Fibroblast of mammary gland (primary cell): ENCODE data around the gene HDAC11.

Experiments used
- DNase-seq: peaks from one replicate; pipeline ENCODE4 v3.0.0-alpha.2; 2010; ENCODE audit warnings: low read depth
- H3K4me3 ChIP-seq: 2 replicates; pipeline ENCODE4 v1.5.1; 2011; ENCODE audit warnings: low read depth, mild to moderate bottlenecking, low read length, moderate library complexity; ENCODE audit not compliant: control insufficient read depth
- TF ChIP-seq, protein P1 (sequence below): conservative IDR thresholded peaks from 2 replicates; pipeline ENCODE4 v1.5.1; 2011; ENCODE audit warnings: low read depth, low read length, inconsistent platforms; ENCODE audit not compliant: control insufficient read depth, insufficient read depth

The HDAC11 gene

DNA sequence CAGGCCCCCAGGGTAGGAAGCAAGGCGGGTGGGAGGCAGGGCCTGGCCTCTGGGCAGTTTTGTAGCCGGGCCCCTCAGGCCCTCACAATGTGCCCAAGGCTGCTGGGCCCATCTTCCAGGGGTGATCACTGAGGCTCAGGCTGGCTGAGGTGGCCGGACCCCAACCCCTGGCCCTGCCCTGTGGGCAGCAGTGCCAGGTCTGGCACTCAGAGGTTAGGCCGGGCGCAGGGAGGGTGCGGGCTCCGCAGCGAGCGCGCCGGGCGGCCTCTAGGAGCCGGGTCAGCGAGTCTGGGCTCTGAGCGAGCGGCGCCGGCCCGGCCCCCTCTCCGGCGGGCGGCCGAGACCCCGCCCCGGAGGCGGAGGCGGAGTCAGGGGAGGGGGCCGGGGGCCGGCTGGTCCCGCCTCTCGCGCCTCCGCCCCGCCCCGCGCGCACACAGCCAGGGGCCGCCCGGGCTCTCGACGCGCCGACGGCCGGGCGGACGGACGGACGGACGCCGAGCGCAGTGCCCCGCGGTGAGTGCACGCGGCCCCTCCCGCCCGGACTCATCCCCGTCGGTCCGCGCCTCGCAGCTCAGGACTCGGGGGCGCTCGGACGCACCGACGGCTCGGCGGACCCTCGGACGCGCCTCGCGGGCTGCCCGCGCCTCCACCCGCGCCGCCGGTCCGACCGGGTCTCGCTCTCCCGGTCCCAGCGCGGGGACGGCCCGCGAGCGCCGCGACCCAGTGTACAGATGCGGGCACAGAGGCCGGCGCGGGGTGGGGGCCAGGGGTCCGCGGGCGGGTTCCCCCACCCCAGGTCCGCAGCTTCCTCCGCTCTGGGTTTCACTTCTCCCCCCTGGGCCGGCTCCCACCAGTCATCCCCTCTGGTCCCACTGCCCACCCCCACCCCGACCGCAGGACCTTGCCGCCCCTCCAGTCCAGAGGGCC is 68.9 kb downstream of the HDAC11 start, which contains the start of gene FBLN2:
TSS of gene FBLN2 (plus strand) at position 430 of the 927 bp plus-strand sequence. CDS start 21,231 bp downstream, outside the sequence.
- TF ChIP-seq, protein P1, sequence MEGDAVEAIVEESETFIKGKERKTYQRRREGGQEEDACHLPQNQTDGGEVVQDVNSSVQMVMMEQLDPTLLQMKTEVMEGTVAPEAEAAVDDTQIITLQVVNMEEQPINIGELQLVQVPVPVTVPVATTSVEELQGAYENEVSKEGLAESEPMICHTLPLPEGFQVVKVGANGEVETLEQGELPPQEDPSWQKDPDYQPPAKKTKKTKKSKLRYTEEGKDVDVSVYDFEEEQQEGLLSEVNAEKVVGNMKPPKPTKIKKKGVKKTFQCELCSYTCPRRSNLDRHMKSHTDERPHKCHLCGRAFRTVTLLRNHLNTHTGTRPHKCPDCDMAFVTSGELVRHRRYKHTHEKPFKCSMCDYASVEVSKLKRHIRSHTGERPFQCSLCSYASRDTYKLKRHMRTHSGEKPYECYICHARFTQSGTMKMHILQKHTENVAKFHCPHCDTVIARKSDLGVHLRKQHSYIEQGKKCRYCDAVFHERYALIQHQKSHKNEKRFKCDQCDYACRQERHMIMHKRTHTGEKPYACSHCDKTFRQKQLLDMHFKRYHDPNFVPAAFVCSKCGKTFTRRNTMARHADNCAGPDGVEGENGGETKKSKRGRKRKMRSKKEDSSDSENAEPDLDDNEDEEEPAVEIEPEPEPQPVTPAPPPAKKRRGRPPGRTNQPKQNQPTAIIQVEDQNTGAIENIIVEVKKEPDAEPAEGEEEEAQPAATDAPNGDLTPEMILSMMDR, result no peak
- DNase-seq, result no peak
- peak within 1 kb of the TSS; percentile 13 for H3K4me3 ChIP-seq

DNA sequence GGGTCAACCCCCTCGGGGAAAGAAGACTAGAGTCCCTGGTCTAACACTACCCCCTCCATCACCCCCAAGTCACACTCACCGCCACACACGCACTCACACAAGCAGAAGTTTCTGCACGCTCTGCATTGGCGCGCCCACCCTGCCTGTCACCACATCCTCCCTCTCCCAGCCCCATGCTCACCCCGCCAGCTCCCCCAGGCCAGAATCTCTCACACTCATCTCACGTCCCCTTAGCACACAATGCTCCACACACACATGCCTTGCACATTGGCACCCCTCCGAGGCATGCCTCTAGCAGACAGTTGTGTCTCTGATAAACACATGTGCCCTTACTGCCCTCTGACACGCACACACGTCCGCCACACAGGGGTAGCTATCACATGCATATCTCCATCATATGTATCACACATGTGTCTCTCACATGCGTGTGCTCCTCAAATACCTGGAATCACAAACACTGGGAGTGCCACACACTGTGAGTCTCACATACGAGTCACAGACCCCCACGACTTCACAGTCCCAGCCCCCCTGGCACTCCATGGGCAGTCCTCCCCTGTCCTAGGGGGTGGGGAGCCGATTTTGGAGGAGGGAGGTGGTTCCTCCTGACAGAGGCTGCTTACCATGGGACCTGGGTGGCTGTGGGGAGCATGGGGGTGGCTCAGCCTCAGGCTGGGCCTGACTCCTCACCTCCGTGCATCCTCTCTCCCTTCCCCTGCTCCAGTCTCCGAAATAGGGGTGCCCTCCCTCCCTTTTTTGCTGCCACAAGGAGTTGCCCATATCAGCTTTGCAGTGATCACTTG is 69.7 kb downstream of the HDAC11 start:
- H3K4me3 ChIP-seq, result no peak overlapping the region
- TF ChIP-seq, protein P1, result no peak
- no peak for DNase-seq

DNA sequence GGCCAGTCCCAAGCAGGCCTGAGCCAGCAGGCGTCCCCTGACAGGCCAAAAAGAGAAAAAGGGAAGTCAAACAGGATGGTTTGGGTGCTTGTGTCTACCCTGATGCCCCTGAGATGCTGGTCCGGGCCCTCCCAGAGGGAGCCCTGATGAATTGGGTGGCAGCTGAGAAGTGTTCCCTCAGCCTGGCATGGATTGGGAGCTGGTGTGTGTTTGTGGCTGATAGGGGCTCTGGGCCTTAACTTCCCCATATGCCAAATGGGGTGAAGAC is 70.3 kb downstream of the HDAC11 start:
- TF ChIP-seq, protein P1, result no peak
- DNase-seq, result no peak
- no peak overlapping the region for H3K4me3 ChIP-seq

DNA sequence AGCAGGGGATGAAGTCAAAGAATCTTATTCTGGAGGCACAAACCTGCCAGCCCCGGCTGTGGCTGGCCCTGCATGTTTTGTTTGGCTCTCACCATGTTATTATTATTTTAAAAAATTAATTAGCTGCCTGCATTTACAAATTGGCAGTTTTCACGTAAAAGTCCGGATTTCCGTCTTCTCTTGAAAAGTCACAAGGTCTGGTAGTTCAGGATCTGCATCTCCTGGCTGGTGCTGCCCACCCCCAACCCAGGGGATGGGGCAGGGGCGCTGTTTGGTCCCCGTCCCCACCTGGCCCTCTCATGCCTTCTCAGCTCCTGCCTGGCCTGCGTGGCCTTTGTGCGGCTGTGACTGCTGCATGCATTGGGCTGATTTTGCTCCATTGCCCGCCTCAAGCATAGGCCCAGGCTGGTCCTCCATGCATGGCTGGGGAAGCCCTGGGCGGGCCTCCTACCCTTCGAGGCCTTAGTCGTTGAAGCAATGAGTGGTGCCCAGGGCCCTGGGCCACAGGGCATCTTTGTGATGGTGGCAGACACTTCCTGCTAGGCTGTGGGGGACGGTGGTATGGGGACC is 70.8 kb downstream of the HDAC11 start:
- DNase-seq, result no peak
- TF ChIP-seq, protein P1, result no peak
- no peak overlapping the region for H3K4me3 ChIP-seq

DNA sequence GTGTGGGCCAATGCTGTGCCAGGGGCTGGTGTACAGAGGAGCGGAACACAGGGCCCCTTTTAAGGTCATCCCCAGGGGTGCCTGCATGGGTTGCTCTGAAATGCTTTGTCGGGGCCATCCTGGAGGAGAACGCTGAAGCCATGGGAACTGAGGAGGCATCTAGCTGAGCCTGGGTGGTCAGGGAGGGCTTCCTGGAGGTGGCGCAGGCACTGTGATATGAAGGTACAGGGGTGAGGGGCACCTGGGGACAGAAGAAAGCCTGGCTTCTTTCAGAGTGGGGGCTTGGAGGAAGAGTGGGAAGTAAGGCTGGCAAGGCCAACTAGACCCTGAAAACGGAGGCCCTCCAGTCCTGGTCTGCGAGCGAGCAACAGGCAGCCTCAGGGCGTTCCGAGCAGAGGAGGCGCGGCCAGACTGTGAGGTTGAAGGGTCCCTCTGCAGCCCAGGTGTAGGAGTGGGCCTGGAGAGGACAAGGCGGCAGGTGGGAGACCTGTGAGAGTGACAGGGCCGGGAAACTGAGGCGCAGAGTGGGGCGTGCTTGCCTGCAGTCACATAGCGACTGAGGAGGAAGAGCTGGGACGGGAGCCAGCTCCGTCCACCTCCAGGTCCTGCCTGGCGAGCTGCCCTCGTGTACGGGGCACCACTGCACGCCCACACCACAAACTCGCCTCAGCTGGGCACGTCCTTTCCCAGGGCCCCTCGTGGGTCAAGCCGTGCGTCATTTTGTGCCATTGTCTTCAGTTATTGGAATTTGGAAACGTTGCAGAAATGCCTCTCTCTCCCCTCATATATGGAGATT is 72.9 kb downstream of the HDAC11 start:
- no peak for DNase-seq
- TF ChIP-seq, protein P1, result no peak

DNA sequence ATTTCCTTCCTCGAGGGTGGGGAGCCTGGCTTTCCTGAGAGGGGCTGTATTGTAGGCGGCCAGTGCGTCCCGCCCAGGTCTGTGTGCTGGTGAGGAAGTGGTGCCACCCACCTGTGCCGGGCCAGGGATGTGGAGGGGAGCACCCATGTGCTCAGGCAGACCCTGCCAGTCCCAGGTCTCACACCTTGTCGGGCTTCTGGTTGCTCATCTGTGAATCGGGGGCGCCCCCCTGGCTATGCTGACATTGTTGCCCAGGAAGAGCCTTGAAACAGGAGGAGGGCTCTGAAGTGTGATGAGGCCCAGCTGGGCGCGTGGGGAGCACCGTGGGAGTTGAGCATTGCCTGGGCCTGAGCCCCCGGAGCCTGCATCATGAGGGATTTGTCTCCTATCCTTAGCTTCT is 73.6 kb downstream of the HDAC11 start:
- TF ChIP-seq, protein P1, result no peak
- H3K4me3 ChIP-seq, result no peak overlapping the region
- DNase-seq, result no peak

More for the DNA sequence above, 72.9 kb downstream of the HDAC11 start:
- no peak overlapping the region for H3K4me3 ChIP-seq
